HepG2 (cell line): ENCODE results near the gene GATA5. TPM values are rescaled to one million over a fixed set of nuclear protein-coding genes. Genes with fewer than 3 reads are reported as not detected.

Experiments
- ARNTL ChIP-seq: sonication (generic); formaldehyde crosslinking; IDR thresholded peaks from 2 replicates; pipeline ENCODE4 v1.4.0; 2020; ENCODE audit warnings: mild to moderate bottlenecking, missing genetic modification reagents
- ATF7 ChIP-seq, 2 experiments: fragments of 450-650 bp in 1 of 2; sonication (generic) in 1 of 2; formaldehyde crosslinking in 1 of 2; IDR thresholded peaks; 2 replicates each; pipeline versions ENCODE4 v1.4.0 to v1.6.1; 2016 to 2020; ENCODE audit warnings: antibody characterized with exemption in 1 of 2, mild to moderate bottlenecking in 1 of 2, missing genetic modification reagents in 1 of 2
- HIVEP1 ChIP-seq: sonication (generic); formaldehyde crosslinking; IDR thresholded peaks from 2 replicates; pipeline ENCODE4 v1.4.0; 2020; ENCODE audit warnings: mild to moderate bottlenecking, missing genetic modification reagents
- MATR3 ChIP-seq: sonication (generic); formaldehyde crosslinking; IDR thresholded peaks from 2 replicates; pipeline ENCODE4 v1.4.0; 2020; ENCODE audit warnings: missing genetic modification reagents
- MEIS2 ChIP-seq: sonication (generic); formaldehyde crosslinking; IDR thresholded peaks from 2 replicates; pipeline ENCODE4 v1.9.0; 2021; ENCODE audit warnings: mild to moderate bottlenecking, missing genetic modification reagents
- MTA3 ChIP-seq: sonication (generic); formaldehyde crosslinking; IDR thresholded peaks from 2 replicates; pipeline ENCODE4 v1.4.0; 2020; ENCODE audit warnings: missing genetic modification reagents
- NFE2 ChIP-seq: sonication (generic); formaldehyde crosslinking; IDR thresholded peaks from 2 replicates; pipeline ENCODE4 v1.4.0; 2020; ENCODE audit warnings: missing genetic modification reagents
- SUZ12 ChIP-seq: fragments of 150-350 bp; IDR thresholded peaks from 2 replicates; pipeline ENCODE4 v1.6.1; 2014; ENCODE audit warnings: low read depth, low read length
- SYNCRIP ChIP-seq: fragments of 200-400 bp; formaldehyde crosslinking; IDR thresholded peaks from 2 replicates; pipeline ENCODE4 v1.6.1; 2018; ENCODE audit warnings: mild to moderate bottlenecking, low read depth, low read length; ENCODE audit not compliant: insufficient read depth
- ZNF101 ChIP-seq: sonication (generic); formaldehyde crosslinking; IDR thresholded peaks from 2 replicates; pipeline ENCODE4 v1.4.0; 2020; ENCODE audit warnings: mild to moderate bottlenecking, low read depth, missing genetic modification reagents, borderline replicate concordance
- ZNF138 ChIP-seq: sonication (generic); formaldehyde crosslinking; IDR thresholded peaks from 2 replicates; pipeline ENCODE4 v1.5.0; 2020; ENCODE audit warnings: mild to moderate bottlenecking, low read depth, missing genetic modification reagents
- polyA plus RNA-seq, 8 experiments: library from polyadenylated mRNA; depleted of rRNA in 3 of 8; stranded (reverse) in 7 of 8; unstranded in 1 of 8; fragments of >200 nt; fragmentation: Illumina TruSeq in 4 of 8; extraction: Trizol in 4 of 8; gene quantifications; 2 replicates each; pipeline versions ENCODE4 v1.2.1 to v1.2.3, GENCODE V29; 2011 to 2016; ENCODE audit warnings: low read depth in 4 of 8, missing spikeins in 1 of 8, mixed read lengths in 1 of 8; ENCODE audit not compliant: insufficient read depth in 1 of 8
- total RNA-seq, 5 experiments: library from RNA; depleted of rRNA; stranded (reverse); fragments of >200 nt; fragmentation: Illumina TruSeq; extraction: Trizol; gene quantifications; 2 replicates each; pipeline ENCODE4 v1.2.3, GENCODE V29; 2016; ENCODE audit warnings: low read depth in 1 of 5
- TF ChIP-seq, protein P1 (sequence below): sonication (generic); formaldehyde crosslinking; IDR thresholded peaks from 2 replicates; pipeline ENCODE4 v1.9.0; 2021; ENCODE audit warnings: missing genetic modification reagents, borderline replicate concordance
- TF ChIP-seq, protein P2 (sequence below): sonication (generic); formaldehyde crosslinking; IDR thresholded peaks from 2 replicates; pipeline ENCODE4 v1.4.0; 2020; ENCODE audit warnings: missing genetic modification reagents
- TF ChIP-seq, protein P3 (sequence below): sonication (generic); formaldehyde crosslinking; IDR thresholded peaks from 2 replicates; pipeline ENCODE4 v1.4.0; 2020; ENCODE audit warnings: missing genetic modification reagents
- TF ChIP-seq, protein P4 (sequence below): sonication (generic); formaldehyde crosslinking; IDR thresholded peaks from 2 replicates; pipeline ENCODE4 v1.4.0; 2020; ENCODE audit warnings: missing genetic modification reagents, borderline replicate concordance
- TF ChIP-seq, protein P5 (sequence below): sonication (generic); formaldehyde crosslinking; IDR thresholded peaks from 2 replicates; pipeline ENCODE4 v1.5.1; 2020; ENCODE audit warnings: missing genetic modification reagents, mild to moderate bottlenecking, borderline replicate concordance

GATA5 gene
- total and polyA plus RNA-seq, 2 of the 13 experiments (the other 11 are each of a cell fraction or from before 2014, with no cell fraction given) = 0.12 to 0.20 TPM

DNA sequence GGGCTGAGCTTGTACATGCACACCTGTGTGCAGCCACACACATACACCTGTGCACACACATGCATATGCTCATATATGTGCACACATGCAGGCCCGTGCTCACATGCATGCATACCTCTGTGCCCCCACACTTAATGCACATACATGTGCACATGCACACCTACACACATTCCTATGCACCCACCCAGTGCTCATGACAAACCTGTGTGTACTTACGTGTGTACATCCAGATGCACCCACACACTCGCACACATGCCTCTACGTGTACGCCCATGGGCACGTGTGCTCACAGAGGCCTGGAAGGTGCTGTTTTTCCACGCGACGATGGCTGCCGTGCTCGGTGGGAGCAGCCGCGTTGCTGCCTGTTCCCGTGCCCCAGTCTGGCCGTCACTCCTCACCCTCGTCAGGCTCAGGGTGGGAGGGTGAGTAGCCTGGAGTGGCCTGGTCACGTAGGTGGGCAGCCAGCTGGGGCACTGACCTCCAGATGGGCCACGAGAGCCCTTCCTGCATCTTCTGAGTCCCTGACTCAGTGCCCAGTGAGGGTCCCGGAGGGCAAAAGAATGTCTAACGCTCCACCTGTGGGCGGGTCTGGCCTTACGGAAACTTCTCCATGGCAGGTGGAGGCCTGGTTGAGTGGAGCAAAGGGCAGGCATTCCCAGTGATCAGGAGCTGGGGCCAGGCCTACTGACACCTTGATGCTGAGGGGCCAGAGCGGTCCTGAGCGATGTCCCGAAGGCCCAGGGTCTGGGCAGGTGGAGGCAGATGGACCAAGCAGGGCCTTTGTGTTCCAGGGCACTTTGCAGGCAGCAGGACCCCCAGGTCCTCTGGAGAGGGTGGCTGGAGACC, 8.0 kb upstream of the GATA5 start (continued):
- TF ChIP-seq, protein P1, sequence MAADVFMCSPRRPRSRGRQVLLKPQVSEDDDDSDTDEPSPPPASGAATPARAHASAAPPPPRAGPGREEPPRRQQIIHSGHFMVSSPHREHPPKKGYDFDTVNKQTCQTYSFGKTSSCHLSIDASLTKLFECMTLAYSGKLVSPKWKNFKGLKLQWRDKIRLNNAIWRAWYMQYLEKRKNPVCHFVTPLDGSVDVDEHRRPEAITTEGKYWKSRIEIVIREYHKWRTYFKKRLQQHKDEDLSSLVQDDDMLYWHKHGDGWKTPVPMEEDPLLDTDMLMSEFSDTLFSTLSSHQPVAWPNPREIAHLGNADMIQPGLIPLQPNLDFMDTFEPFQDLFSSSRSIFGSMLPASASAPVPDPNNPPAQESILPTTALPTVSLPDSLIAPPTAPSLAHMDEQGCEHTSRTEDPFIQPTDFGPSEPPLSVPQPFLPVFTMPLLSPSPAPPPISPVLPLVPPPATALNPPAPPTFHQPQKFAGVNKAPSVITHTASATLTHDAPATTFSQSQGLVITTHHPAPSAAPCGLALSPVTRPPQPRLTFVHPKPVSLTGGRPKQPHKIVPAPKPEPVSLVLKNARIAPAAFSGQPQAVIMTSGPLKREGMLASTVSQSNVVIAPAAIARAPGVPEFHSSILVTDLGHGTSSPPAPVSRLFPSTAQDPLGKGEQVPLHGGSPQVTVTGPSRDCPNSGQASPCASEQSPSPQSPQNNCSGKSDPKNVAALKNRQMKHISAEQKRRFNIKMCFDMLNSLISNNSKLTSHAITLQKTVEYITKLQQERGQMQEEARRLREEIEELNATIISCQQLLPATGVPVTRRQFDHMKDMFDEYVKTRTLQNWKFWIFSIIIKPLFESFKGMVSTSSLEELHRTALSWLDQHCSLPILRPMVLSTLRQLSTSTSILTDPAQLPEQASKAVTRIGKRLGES = no peak
- TF ChIP-seq NFE2 (CRISPR knock-in tag) (no peak), HIVEP1 (CRISPR knock-in tag) (0 out of 2 replicates have a peak, but pooled peaks have one; percentile 6), ZNF101 (CRISPR knock-in tag) (no peak), SYNCRIP (no peak), MTA3 (no peak), ZNF138 (CRISPR knock-in tag) (no peak), SUZ12 (no peak), MATR3 (CRISPR knock-in tag) (0 out of 2 replicates have a peak, but pooled peaks have one; percentile 44), ARNTL (CRISPR knock-in tag) (no peak), MEIS2 (CRISPR knock-in tag) (no peak), ATF7 (IDR thresholded peaks at IDR 0.05) (no peak), ATF7 (CRISPR knock-in tag; IDR thresholded peaks at IDR 0.05) (peak; percentile 17; the same call in 1 of the 2 replicates)
- TF ChIP-seq, protein P2, sequence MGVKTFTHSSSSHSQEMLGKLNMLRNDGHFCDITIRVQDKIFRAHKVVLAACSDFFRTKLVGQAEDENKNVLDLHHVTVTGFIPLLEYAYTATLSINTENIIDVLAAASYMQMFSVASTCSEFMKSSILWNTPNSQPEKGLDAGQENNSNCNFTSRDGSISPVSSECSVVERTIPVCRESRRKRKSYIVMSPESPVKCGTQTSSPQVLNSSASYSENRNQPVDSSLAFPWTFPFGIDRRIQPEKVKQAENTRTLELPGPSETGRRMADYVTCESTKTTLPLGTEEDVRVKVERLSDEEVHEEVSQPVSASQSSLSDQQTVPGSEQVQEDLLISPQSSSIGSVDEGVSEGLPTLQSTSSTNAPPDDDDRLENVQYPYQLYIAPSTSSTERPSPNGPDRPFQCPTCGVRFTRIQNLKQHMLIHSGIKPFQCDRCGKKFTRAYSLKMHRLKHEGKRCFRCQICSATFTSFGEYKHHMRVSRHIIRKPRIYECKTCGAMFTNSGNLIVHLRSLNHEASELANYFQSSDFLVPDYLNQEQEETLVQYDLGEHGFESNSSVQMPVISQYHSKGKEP (CRISPR knock-in tag) = no peak
- TF ChIP-seq, protein P3, sequence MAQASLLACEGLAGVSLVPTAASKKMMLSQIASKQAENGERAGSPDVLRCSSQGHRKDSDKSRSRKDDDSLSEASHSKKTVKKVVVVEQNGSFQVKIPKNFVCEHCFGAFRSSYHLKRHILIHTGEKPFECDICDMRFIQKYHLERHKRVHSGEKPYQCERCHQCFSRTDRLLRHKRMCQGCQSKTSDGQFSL (CRISPR knock-in tag) = no peak
- TF ChIP-seq, protein P4, sequence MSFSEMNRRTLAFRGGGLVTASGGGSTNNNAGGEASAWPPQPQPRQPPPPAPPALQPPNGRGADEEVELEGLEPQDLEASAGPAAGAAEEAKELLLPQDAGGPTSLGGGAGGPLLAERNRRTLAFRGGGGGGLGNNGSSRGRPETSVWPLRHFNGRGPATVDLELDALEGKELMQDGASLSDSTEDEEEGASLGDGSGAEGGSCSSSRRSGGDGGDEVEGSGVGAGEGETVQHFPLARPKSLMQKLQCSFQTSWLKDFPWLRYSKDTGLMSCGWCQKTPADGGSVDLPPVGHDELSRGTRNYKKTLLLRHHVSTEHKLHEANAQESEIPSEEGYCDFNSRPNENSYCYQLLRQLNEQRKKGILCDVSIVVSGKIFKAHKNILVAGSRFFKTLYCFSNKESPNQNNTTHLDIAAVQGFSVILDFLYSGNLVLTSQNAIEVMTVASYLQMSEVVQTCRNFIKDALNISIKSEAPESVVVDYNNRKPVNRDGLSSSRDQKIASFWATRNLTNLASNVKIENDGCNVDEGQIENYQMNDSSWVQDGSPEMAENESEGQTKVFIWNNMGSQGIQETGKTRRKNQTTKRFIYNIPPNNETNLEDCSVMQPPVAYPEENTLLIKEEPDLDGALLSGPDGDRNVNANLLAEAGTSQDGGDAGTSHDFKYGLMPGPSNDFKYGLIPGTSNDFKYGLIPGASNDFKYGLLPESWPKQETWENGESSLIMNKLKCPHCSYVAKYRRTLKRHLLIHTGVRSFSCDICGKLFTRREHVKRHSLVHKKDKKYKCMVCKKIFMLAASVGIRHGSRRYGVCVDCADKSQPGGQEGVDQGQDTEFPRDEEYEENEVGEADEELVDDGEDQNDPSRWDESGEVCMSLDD (CRISPR knock-in tag) = no peak
- TF ChIP-seq, protein P5, sequence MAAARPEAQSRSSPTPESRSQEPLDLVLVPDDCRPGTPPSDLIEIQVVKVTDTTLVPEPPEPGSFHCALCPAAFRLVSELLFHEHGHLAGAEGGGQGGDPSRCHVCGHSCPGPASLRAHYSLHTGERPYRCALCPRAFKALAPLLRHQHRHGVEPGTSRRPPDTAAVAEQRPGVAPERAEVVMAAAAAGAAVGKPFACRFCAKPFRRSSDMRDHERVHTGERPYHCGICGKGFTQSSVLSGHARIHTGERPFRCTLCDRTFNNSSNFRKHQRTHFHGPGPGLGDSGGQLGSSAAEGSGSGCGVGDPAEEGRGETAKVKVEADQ = no peak
